GM06990 (cell line): ENCODE data around the gene GRAMD1A.

ENCODE experiments used
- DNase-seq: peaks from one replicate; pipeline ENCODE4 v3.0.0-alpha.2; 2011; ENCODE audit not compliant: insufficient read length; ENCODE audit errors: extremely low read depth
- H3K27me3 ChIP-seq: replicated peaks from 2 replicates; pipeline ENCODE4 v1.6.0; 2011; ENCODE audit warnings: low read length; ENCODE audit not compliant: control insufficient read depth, insufficient read depth
- H3K36me3 ChIP-seq: 2 replicates; pipeline ENCODE4 v1.5.1; 2011; ENCODE audit warnings: low read length; ENCODE audit not compliant: control insufficient read depth, insufficient read depth
- H3K4me3 ChIP-seq: replicated peaks from 2 replicates; pipeline ENCODE4 v1.5.1; 2011; ENCODE audit warnings: low read depth, mild to moderate bottlenecking, control low read depth, low read length
- TF ChIP-seq, protein P1 (sequence below): IDR thresholded peaks from 2 replicates; pipeline ENCODE4 v1.5.1; 2011; ENCODE audit warnings: low read length, control low read depth, mild to moderate bottlenecking, inconsistent platforms; ENCODE audit not compliant: insufficient read depth, poor library complexity, severe bottlenecking

GRAMD1A gene

DNA sequence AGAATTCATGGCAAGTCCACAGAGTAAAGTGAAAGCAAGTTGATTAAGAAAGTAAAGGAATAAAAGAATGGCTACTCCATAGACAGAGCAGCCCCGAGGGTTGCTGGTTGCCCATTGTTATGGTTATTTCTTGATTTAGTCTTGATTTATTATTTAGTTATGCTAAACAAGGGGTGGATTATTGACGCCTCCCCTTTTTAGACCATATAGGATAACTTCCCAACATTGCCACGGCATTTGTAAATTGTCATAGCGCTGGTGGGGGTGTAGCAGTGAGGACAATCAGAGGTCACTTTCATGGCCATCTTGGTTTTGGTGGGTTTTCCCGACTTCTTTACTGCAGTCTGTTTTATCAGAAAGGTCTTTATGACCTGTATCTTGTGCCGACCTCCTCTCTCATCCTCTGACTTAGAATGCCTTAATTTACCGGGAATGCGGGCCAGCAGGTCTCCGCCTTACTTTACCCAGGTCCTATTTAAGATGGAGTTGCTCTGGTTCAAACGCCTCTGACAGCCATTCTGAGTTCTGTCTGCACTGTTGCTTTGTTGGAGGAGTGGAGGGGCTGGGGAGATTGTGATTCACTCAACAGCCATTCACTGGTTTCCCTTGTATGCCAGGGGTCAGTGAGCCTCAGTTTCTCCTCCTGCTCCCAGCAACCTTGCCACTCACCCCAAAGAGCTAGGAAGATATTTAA is 69.0 kb downstream of the GRAMD1A start:
- no peaks in the 10 kb centered on the region for H3K36me3 ChIP-seq
- no peak for DNase-seq
- no peak overlapping the region for H3K4me3 ChIP-seq
- H3K27me3 ChIP-seq, result no peaks in the 10 kb centered on the region
- TF ChIP-seq, protein P1, sequence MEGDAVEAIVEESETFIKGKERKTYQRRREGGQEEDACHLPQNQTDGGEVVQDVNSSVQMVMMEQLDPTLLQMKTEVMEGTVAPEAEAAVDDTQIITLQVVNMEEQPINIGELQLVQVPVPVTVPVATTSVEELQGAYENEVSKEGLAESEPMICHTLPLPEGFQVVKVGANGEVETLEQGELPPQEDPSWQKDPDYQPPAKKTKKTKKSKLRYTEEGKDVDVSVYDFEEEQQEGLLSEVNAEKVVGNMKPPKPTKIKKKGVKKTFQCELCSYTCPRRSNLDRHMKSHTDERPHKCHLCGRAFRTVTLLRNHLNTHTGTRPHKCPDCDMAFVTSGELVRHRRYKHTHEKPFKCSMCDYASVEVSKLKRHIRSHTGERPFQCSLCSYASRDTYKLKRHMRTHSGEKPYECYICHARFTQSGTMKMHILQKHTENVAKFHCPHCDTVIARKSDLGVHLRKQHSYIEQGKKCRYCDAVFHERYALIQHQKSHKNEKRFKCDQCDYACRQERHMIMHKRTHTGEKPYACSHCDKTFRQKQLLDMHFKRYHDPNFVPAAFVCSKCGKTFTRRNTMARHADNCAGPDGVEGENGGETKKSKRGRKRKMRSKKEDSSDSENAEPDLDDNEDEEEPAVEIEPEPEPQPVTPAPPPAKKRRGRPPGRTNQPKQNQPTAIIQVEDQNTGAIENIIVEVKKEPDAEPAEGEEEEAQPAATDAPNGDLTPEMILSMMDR, result no peak

DNA sequence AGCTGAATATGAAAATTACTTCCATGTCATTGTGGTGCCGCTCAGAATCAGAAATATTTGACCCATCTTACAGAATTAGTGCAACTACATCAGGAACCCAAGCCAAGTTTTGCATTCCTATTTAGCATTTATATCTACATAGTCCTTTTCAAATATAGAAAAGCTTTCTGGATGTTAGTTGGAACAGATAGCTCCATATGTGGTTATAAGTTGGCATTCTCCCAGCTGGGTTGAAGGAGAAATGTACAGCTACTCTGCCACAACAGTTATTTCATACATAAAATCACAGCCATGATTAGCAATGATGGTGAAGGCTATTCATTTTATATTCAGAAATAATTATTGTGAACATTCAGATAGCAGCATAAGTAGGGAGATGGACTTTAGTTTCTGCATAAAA is 69.6 kb downstream of the GRAMD1A start:
- H3K27me3 ChIP-seq, result no peaks in the 10 kb centered on the region

DNA sequence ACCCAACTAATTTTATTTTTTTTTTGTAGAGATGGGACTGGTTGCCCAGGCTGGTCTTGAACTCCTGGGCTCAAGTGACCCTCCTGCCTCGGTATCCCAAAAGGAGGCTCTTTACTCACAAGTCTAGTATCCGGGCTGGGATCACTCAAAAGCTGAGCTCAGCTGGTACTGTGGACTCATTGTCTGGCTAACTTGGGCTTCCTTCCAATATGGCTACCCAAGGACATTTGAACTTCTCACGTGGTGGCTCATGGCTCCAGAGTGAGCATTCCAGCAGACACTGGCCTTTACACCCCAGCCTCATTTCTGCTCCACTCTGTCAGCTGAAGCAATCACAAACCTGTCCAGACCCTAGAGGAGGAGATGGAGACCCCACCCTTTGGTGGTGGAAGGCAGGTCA is 70.3 kb downstream of the GRAMD1A start:
- no peaks in the 10 kb centered on the region for H3K36me3 ChIP-seq
- H3K4me3 ChIP-seq, result no peak overlapping the region
- TF ChIP-seq, protein P1, result no peak
- H3K27me3 ChIP-seq, result no peaks in the 10 kb centered on the region
- no peak for DNase-seq

More for the DNA sequence above, 69.6 kb downstream of the GRAMD1A start:
- no peak for DNase-seq
- Histone ChIP-seq H3K36me3 (no peaks in the 10 kb centered on the region), H3K4me3 (no peak overlapping the region)
- TF ChIP-seq, protein P1, result no peak

DNA sequence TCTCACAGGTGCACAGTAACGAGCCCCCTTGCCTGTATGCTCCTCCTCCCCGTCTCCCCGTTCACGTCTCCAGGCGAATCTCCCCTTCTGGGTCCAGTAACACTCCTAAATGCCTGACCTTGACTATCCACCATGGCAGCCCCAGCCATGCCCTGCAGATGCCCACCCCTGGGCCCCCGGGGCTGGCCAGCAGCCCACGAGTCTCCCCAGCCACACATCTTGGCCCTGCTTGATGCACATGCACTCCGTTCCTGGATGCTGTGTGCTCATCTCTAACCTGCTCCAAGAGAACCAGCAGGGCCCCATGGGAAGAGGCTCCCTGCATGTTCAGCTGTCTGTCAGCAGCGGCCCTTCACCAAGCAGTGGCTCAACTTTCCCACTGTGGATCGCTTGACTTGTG is 73.4 kb downstream of the GRAMD1A start:
- H3K4me3 ChIP-seq, result no peak overlapping the region
- TF ChIP-seq, protein P1, result no peak
- DNase-seq, result no peak

DNA sequence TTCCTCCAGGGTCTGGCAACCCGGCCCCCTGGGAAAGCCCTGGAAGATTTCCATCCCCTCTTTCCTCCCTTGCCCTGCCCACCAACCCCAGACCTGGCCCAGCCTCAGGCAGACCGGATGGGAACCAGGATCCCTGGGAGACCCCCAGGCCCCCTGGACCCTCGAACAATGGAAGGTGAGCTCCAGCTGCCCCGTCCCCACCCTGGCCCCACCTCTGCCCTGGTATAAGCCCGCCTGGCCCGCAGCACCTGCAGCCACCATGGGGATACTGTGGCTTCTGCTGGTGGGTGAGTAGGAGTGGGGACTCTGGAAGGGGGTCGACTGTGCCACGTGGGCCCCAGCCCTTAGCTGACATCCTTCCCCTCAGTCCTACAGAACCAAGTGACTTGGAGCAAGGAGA is 73.8 kb downstream of the GRAMD1A start:
- Histone ChIP-seq H3K27me3 (no peaks in the 10 kb centered on the region), H3K36me3 (no peaks in the 10 kb centered on the region), H3K4me3 (no peak overlapping the region)
- TF ChIP-seq, protein P1, result no peak
- DNase-seq, result no peak

More for the DNA sequence above, 73.4 kb downstream of the GRAMD1A start:
- no peaks in the 10 kb centered on the region for H3K27me3 ChIP-seq
- no peaks in the 10 kb centered on the region for H3K36me3 ChIP-seq
